H1 (cell line): ENCODE results near the gene ZSCAN1. TPM values are rescaled to one million over a fixed set of nuclear protein-coding genes. Genes with fewer than 3 reads are reported as not detected.

ENCODE experiments used
- CTCF ChIA-PET: fragments of 300-600 bp; sonication (Branson Sonifier 250); formaldehyde crosslinking; loops from one replicate; lab custom pipeline; 2021; ENCODE audit not compliant: partially characterized antibody; lab: Charles Lee
- POLR2A ChIA-PET: fragments of 300-600 bp; sonication (Branson Sonifier 250); formaldehyde crosslinking; loops from one replicate; lab custom pipeline; 2021; ENCODE audit warnings: inconsistent platforms; ENCODE audit not compliant: partially characterized antibody; lab: Charles Lee
- DNase-seq, 2 experiments: peaks; one replicate each; pipeline versions ENCODE4 v3.0.0 to v3.0.0-alpha.2; 2010 to 2022; ENCODE audit warnings: low spot score in 2 of 2, low read depth in 1 of 2, mixed read lengths in 1 of 2
- FAIRE-seq: peaks from 2 replicates; lab custom pipeline; 2011; peaks lifted over from hg19 to GRCh38; lab: Jason Lieb, UNC
- H2AFZ ChIP-seq: 2 replicates; pipeline ENCODE4 v1.8.1; 2012; ENCODE audit warnings: low read length, inconsistent platforms
- H2AK5ac ChIP-seq: 2 replicates; pipeline ENCODE4 v1.6.1; 2013; ENCODE audit warnings: low read depth, low read length
- H2BK120ac ChIP-seq: replicated peaks from 2 replicates; pipeline ENCODE3; 2013; ENCODE audit warnings: low read depth, low read length, inconsistent platforms
- H2BK12ac ChIP-seq: 2 replicates; pipeline ENCODE4 v1.6.1; 2013; ENCODE audit warnings: low read depth, low read length
- H2BK15ac ChIP-seq: 2 replicates; pipeline ENCODE4 v1.6.1; 2013; ENCODE audit warnings: low read length
- H2BK20ac ChIP-seq: 2 replicates; pipeline ENCODE4 v1.6.1; 2013; ENCODE audit warnings: low read length
- H2BK5ac ChIP-seq: 2 replicates; pipeline ENCODE4 v1.6.1; 2013; ENCODE audit warnings: low read depth, low read length
- H3K14ac ChIP-seq: 2 replicates; pipeline ENCODE4 v1.6.1; 2013; ENCODE audit warnings: inconsistent platforms; ENCODE audit not compliant: insufficient read length
- H3K18ac ChIP-seq: 2 replicates; pipeline ENCODE4 v1.6.1; 2013; ENCODE audit warnings: low read length; ENCODE audit errors: extremely low read depth
- H3K23ac ChIP-seq: 2 replicates; pipeline ENCODE4 v1.6.1; 2013; ENCODE audit warnings: inconsistent platforms; ENCODE audit not compliant: insufficient read length
- H3K23me2 ChIP-seq: 2 replicates; pipeline ENCODE4 v1.6.1; 2013; ENCODE audit warnings: low read depth, low read length
- H3K27ac ChIP-seq: 2 replicates; pipeline ENCODE4 v1.6.1; 2011; ENCODE audit warnings: low read depth, low read length, inconsistent platforms
- H3K27me3 ChIP-seq, 4 experiments: replicated peaks in 1 of 4; 1 replicate in 1 of 4; 2 replicates in 3 of 4; pipeline versions ENCODE4 v1.6.1 to v1.8.1; 2011 to 2013; ENCODE audit warnings: low read length in 3 of 4, mild to moderate bottlenecking in 3 of 4, inconsistent platforms in 2 of 4, mixed read lengths in 2 of 4, moderate library complexity in 1 of 4; ENCODE audit not compliant: control insufficient read depth in 3 of 4, insufficient read depth in 3 of 4; ENCODE audit errors: extremely low read depth in 1 of 4
- H3K36me3 ChIP-seq, 4 experiments: 2 replicates each; pipeline versions ENCODE4 v1.6.1 to v1.8.1; 2011 to 2013; ENCODE audit warnings: mild to moderate bottlenecking in 4 of 4, low read length in 3 of 4, moderate library complexity in 2 of 4, control low read depth in 1 of 4, inconsistent platforms in 1 of 4; ENCODE audit not compliant: insufficient read depth in 4 of 4, control insufficient read depth in 2 of 4
- H3K4ac ChIP-seq: replicated peaks from 2 replicates; pipeline ENCODE3; 2013; ENCODE audit warnings: low read length, low read depth, mixed read lengths, inconsistent platforms; ENCODE audit not compliant: insufficient read length
- H3K4me1 ChIP-seq, 4 experiments: replicated peaks in 1 of 4; 1 replicate in 1 of 4; 2 replicates in 3 of 4; pipeline versions ENCODE4 v1.6.1 to v1.8.1; 2011 to 2013; ENCODE audit warnings: low read length in 3 of 4, inconsistent platforms in 2 of 4, mixed read lengths in 1 of 4; ENCODE audit not compliant: insufficient read depth in 4 of 4, control insufficient read depth in 3 of 4
- H3K4me2 ChIP-seq, 2 experiments: 2 replicates each; pipeline versions ENCODE4 v1.6.1 to v1.8.1; 2011 to 2013; ENCODE audit warnings: low read depth in 2 of 2, low read length in 2 of 2, control low read depth in 1 of 2, inconsistent platforms in 1 of 2, mild to moderate bottlenecking in 1 of 2; ENCODE audit not compliant: insufficient read depth in 1 of 2
- H3K4me3 ChIP-seq, 4 experiments: fragments of 200-600, 300-600 bp in 1 of 4; sonication (generic), shearing (Covaris generic), sonication (Bioruptor Twin) in 1 of 4; 2 replicates each; pipeline versions ENCODE4 v1.5.1 to v1.8.1; 2011 to 2016; ENCODE audit warnings: low read length in 4 of 4, low read depth in 3 of 4, control low read depth in 2 of 4, inconsistent platforms in 2 of 4, mild to moderate bottlenecking in 2 of 4, mixed read lengths in 1 of 4, moderate library complexity in 1 of 4; ENCODE audit not compliant: insufficient read depth in 2 of 4; ENCODE audit errors: extremely low read depth in 1 of 4
- H3K56ac ChIP-seq: replicated peaks from 2 replicates; pipeline ENCODE3; 2013; ENCODE audit warnings: low read depth, mild to moderate bottlenecking, mixed read lengths, low read length, inconsistent platforms; ENCODE audit not compliant: insufficient read length
- H3K79me1 ChIP-seq: 2 replicates; pipeline ENCODE4 v1.6.1; 2013; ENCODE audit warnings: low read depth, low read length, control low read depth
- H3K79me2 ChIP-seq, 2 experiments: 2 replicates each; pipeline versions ENCODE4 v1.6.1 to v1.8.1; 2012 to 2013; ENCODE audit warnings: low read length in 2 of 2, mild to moderate bottlenecking in 2 of 2, inconsistent platforms in 1 of 2; ENCODE audit not compliant: insufficient read depth in 2 of 2, control insufficient read depth in 1 of 2
- H3K9ac ChIP-seq, 4 experiments: replicated peaks in 1 of 4; 1 replicate in 1 of 4; 2 replicates in 3 of 4; pipeline versions ENCODE4 v1.6.1 to v1.8.1; 2011 to 2013; ENCODE audit warnings: low read depth in 3 of 4, low read length in 3 of 4, control low read depth in 2 of 4, mild to moderate bottlenecking in 2 of 4, moderate library complexity in 2 of 4, inconsistent platforms in 1 of 4; ENCODE audit errors: extremely low read depth in 1 of 4
- H3K9me3 ChIP-seq, 2 experiments: 2 replicates each; pipeline versions ENCODE4 v1.6.1 to v1.8.1; 2012 to 2013; ENCODE audit warnings: mild to moderate bottlenecking in 2 of 2, moderate library complexity in 2 of 2, control low read depth in 1 of 2, inconsistent platforms in 1 of 2, low read depth in 1 of 2, low read length in 1 of 2, mixed read lengths in 1 of 2; ENCODE audit not compliant: insufficient read depth in 2 of 2
- H4K20me1 ChIP-seq, 2 experiments: replicated peaks in 1 of 2; 2 replicates each; pipeline versions ENCODE3 to v1.8.1; 2011 to 2013; ENCODE audit warnings: inconsistent platforms in 2 of 2, low read length in 2 of 2, mild to moderate bottlenecking in 1 of 2; ENCODE audit not compliant: insufficient read depth in 2 of 2, control insufficient read depth in 1 of 2
- H4K5ac ChIP-seq: 2 replicates; pipeline ENCODE4 v1.6.1; 2013; ENCODE audit warnings: low read length, low read depth, mixed read lengths, inconsistent platforms; ENCODE audit not compliant: insufficient read length
- H4K8ac ChIP-seq: 2 replicates; pipeline ENCODE4 v1.8.0; 2013; ENCODE audit warnings: mild to moderate bottlenecking, moderate library complexity, low read length, inconsistent platforms; ENCODE audit not compliant: insufficient read depth; ENCODE audit errors: extremely low read depth
- H4K91ac ChIP-seq: replicated peaks from 2 replicates; pipeline ENCODE3; 2013; ENCODE audit warnings: low read length, mixed read lengths, inconsistent platforms; ENCODE audit not compliant: insufficient read length
- ASH2L ChIP-seq: fragments of 200-600, 300-600 bp; sonication (generic); IDR thresholded peaks from one replicate; pipeline ENCODE4 v1.7.1; 2017; ENCODE audit warnings: low read length
- CBX5 ChIP-seq: fragments of 300-800, 300-1000 bp; sonication (generic); IDR thresholded peaks from 2 replicates; pipeline ENCODE4 v1.7.1; 2016; ENCODE audit warnings: antibody characterized with exemption, low read length, low read depth
- CHD1 ChIP-seq: IDR thresholded peaks from 2 replicates; pipeline ENCODE4 v1.6.1; 2012; ENCODE audit warnings: low read depth, low read length, improper control_type of control experiment
- CTCF ChIP-seq, 3 experiments: IDR thresholded peaks; 1 replicate in 2 of 3; 2 replicates in 1 of 3; pipeline versions ENCODE4 v1.5.1 to v1.6.1; 2011; ENCODE audit warnings: low read length in 3 of 3, mild to moderate bottlenecking in 3 of 3, inconsistent platforms in 2 of 3, low read depth in 1 of 3, moderate library complexity in 1 of 3; ENCODE audit not compliant: insufficient read depth in 1 of 3; ENCODE audit errors: control extremely low read depth in 1 of 3
- EGR1 ChIP-seq: IDR thresholded peaks from 2 replicates; pipeline ENCODE4 v1.6.1; 2011; ENCODE audit warnings: low read depth, low read length, borderline replicate concordance
- HDAC6 ChIP-seq: IDR thresholded peaks from one replicate; pipeline ENCODE4 v1.7.1; 2012; ENCODE audit warnings: low read depth, mild to moderate bottlenecking, inconsistent platforms, low read length, moderate library complexity
- KDM1A ChIP-seq: fragments of 200-600, 300-600 bp; sonication (generic); IDR thresholded peaks from 2 replicates; pipeline ENCODE4 v1.7.1; 2016; ENCODE audit warnings: mild to moderate bottlenecking, low read length, borderline replicate concordance
- MAX ChIP-seq: IDR thresholded peaks from 2 replicates; pipeline ENCODE4 v1.6.1; 2012; ENCODE audit warnings: inconsistent platforms
- NRF1 ChIP-seq: IDR thresholded peaks from 2 replicates; pipeline ENCODE4 v1.6.1; 2011; ENCODE audit warnings: mild to moderate bottlenecking, low read depth, low read length, improper control_type of control experiment
- SRF ChIP-seq: IDR thresholded peaks from 2 replicates; pipeline ENCODE4 v1.6.1; 2011; ENCODE audit warnings: mild to moderate bottlenecking, low read depth, low read length, moderate library complexity
- TBP ChIP-seq: IDR thresholded peaks from 2 replicates; pipeline ENCODE4 v1.6.1; 2011; ENCODE audit warnings: low read depth, low read length, improper control_type of control experiment
- WGBS, 2 experiments: shearing (Covaris generic) in 1 of 2; methylation state at CpG; one replicate each; pipeline versions ENCODE4 v1.1.6 to v1.1.7; 2013 to 2015; ENCODE audit warnings: low lambda C conversion rate in 2 of 2, mixed read lengths in 2 of 2, inconsistent platforms in 1 of 2, low coverage in 1 of 2, missing lambda C conversion rate in 1 of 2; ENCODE audit not compliant: insufficient replicate concordance in 2 of 2, insufficient coverage in 1 of 2, insufficient read length in 1 of 2; ENCODE audit errors: extremely low coverage in 1 of 2, missing lambda C conversion rate in 1 of 2; 5-methylcytosine and 5-hydroxymethylcytosine counted together
- polyA plus RNA-seq, 7 experiments: library from polyadenylated mRNA; depleted of rRNA in 3 of 7; stranded (reverse) in 5 of 7; unstranded in 2 of 7; fragments of >200 nt in 5 of 7; fragments of 200-250 nt in 2 of 7; gene quantifications; 1 replicate in 5 of 7; 2 replicates in 1 of 7; 4 replicates in 1 of 7; pipeline versions ENCODE4 v1.2.1 to v1.2.3, GENCODE V29; 2011 to 2013; ENCODE audit warnings: missing spikeins in 2 of 7, mixed read lengths in 2 of 7
- total RNA-seq: library from RNA; stranded (reverse); fragmentation: NEBNext Ultra II Directional; extraction: Animal tissue kit (Norgen Biotek cat#: 25700); gene quantifications from 2 replicates; pipeline ENCODE4 v1.2.1, GENCODE V29; 2021

The ZSCAN1 gene
- total and polyA plus RNA-seq, 2 of the 8 experiments (the other 6 are each of a cell fraction or from before 2014, with no cell fraction given): 1.2 to 4.3 TPM

GRCh38 chr19:58060231-58060630 lies 26.4 kb downstream of the ZSCAN1 start:
- 0 out of 2 replicates have a peak overlapping the region, but pooled peaks have one; percentile 17 for H2BK12ac ChIP-seq
- H4K20me1 ChIP-seq: no peaks in the 10 kb centered on the region
- no peak overlapping the region for H3K27ac ChIP-seq
- peak overlapping the region; percentile 71; the same call in 1 of the 2 replicates for H2BK5ac ChIP-seq
- FAIRE-seq (no peak), DNase-seq (no peak)
- no peak overlapping the region for H2BK15ac ChIP-seq
- peak overlapping the region in 1 of 2 experiments; percentile 84; a peak in 1 of 4 replicates for H3K4me2 ChIP-seq
- 98% methylated on average over 18 of the region's 24 CpGs; no CpG with 5 or more reads in 1 of the 2 experiments for WGBS, 2 experiments
- peaks cover 5 to 21% (median 11%) of the 10 kb centered on the region in 4 experiments for H3K4me1 ChIP-seq
- H3K4me3 ChIP-seq: peak overlapping the region in 1 of 4 experiments; percentile 63; a peak in 1 of 8 replicates
- no peak overlapping the region for H4K91ac ChIP-seq
- peaks cover 0 to 27% (median 11%) of the 10 kb centered on the region in 4 experiments; a peak in 6 of 8 replicates for H3K36me3 ChIP-seq
- no peak overlapping the region for H4K5ac ChIP-seq
- ChIA-PET POLR2A (interaction anchor here (0.9 to 4.4 kb wide), 16 partner anchors 13 to 123 kb away, joined by 3 to 45 read pairs (median 8); partner anchors contain the start of genes ZNF274, ZNF329, ZNF606 and ZSCAN18), CTCF (interaction anchor here (0.7 to 6.8 kb wide), 4 partner anchors 16 to 98 kb away, joined by 3 to 113 read pairs (median 23); no protein-coding TSS in a partner anchor)
- peak overlapping the region; percentile 97; the same call in 1 of the 2 replicates for H4K8ac ChIP-seq
- H3K9ac ChIP-seq: no peak overlapping the region
- H3K56ac ChIP-seq: no peak overlapping the region
- H3K79me1 ChIP-seq: no peaks in the 10 kb centered on the region
- H3K79me2 ChIP-seq: no peaks in the 10 kb centered on the region
- H3K9me3 ChIP-seq: peaks cover 12 to 32% of the 10 kb centered on the region in 2 experiments; a peak in 3 of 4 replicates
- H2AK5ac ChIP-seq: 0 out of 2 replicates have a peak overlapping the region, but pooled peaks have one; percentile 3
- H3K14ac ChIP-seq: no peak overlapping the region
- no peaks in the 10 kb centered on the region for H3K27me3 ChIP-seq
- H2BK120ac ChIP-seq: no peak overlapping the region
- no peak overlapping the region for H3K4ac ChIP-seq
- no peak overlapping the region for H2AFZ ChIP-seq
- peaks cover 3% of the 10 kb centered on the region; the same call in 1 of the 2 replicates for H3K23me2 ChIP-seq
- no peak overlapping the region for H2BK20ac ChIP-seq
- no peak overlapping the region for H3K23ac ChIP-seq
- H3K18ac ChIP-seq: no peak overlapping the region
- TF ChIP-seq KDM1A (no peak), CTCF (IDR thresholded peaks at IDR 0.05; ENCODE audit: control extremely low read depth in 1 of 3, insufficient read depth in 1 of 3, low read depth in 1 of 3, low read length in 3 of 3) (no peak), NRF1 (no peak), CHD1 (no peak), SRF (no peak), MAX (no peak), ASH2L (no peak), TBP (no peak), EGR1 (no peak), CBX5 (no peak), HDAC6 (no peak)
